Stimulated activated memory B cell treated with anti-CD40 and anti-IgM and Interleukin-4, amounts not matched to agents 10 μg/mL and 1 μg/mL and 100 μg/mL, for 72 hours (primary cell): Measurements from ENCODE around the gene LMOD3.

ENCODE experiments used
- ATAC-seq: fragments of 150-1000 bp; cut with Tn5 transposase; 2 replicates; pipeline ENCODE4 v1.10.0; 2021
- H3K27ac Mint-ChIP-seq: one replicate; pipeline ENCODE4 v1.8.0; 2022; ENCODE audit warnings: mild to moderate bottlenecking, mixed read lengths
- H3K27me3 Mint-ChIP-seq: one replicate; pipeline ENCODE4 v1.8.0; 2022; ENCODE audit warnings: mixed read lengths
- H3K36me3 Mint-ChIP-seq: one replicate; pipeline ENCODE4 v1.8.0; 2022; ENCODE audit warnings: mixed read lengths
- H3K4me1 Mint-ChIP-seq: one replicate; pipeline ENCODE4 v1.8.0; 2022; ENCODE audit warnings: mixed read lengths
- H3K4me3 Mint-ChIP-seq: one replicate; pipeline ENCODE4 v1.8.0; 2022; ENCODE audit warnings: mild to moderate bottlenecking, moderate library complexity, mixed read lengths
- H3K9me3 Mint-ChIP-seq: one replicate; pipeline ENCODE4 v1.8.0; 2022; ENCODE audit warnings: mixed read lengths

LMOD3 gene

GRCh38 chr3:69110941-69111546 is 11.4 kb downstream of the LMOD3 start:
- Mint-ChIP-seq H3K27ac (peak overlapping the region; percentile 35), H3K9me3 (no peaks in the 10 kb centered on the region), H3K4me1 (peaks cover 6% of the 10 kb centered on the region), H3K27me3 (no peaks in the 10 kb centered on the region), H3K4me3 (no peak overlapping the region), H3K36me3 (peaks cover 1% of the 10 kb centered on the region)
- no peak for ATAC-seq

DNA sequence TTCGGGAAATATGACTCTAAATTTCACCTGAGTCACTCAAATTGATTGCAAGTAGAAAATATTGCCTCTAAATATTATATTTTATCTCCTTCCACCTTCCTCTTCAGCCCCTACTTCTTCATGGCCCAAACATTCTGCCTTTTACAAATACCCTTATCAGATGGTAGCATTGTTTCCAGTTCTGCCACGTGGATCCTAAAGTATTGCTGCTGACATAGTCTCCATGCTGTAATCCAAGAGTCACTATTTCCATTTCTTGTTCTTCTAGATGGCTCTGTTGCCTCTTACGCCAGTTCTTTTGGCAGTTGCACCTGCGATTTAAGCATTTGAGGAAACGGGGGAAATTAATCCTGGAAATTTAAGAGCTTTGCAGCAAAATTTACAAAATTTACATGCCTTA is 13.6 kb downstream of the LMOD3 start:
- Mint-ChIP-seq H3K27me3 (no peaks in the 10 kb centered on the region), H3K27ac (no peak overlapping the region), H3K9me3 (no peaks in the 10 kb centered on the region), H3K36me3 (peaks cover 15% of the 10 kb centered on the region), H3K4me3 (no peak overlapping the region), H3K4me1 (peaks cover 13% of the 10 kb centered on the region)
- no peak for ATAC-seq

DNA sequence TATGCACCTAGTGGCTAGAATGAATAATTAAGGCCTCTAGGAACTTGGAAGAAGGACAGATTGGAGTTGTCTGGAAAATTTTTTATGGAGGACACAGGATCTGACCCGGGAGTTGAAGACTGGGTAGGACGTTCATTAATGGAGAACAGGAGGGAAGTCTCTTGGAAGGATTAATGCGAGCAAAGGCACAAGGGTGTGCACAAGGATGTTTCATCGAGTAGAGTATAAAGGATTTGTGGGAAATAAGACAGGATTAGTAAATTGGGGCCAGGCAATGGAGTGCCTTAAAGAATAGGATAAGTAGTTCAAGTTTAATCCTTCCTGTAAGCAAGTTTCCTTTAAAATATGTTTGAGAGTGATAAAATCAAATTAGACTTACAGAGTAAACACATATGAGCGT is 14.6 kb downstream of the LMOD3 start:
- Mint-ChIP-seq H3K36me3 (peaks cover 20% of the 10 kb centered on the region), H3K4me1 (peaks cover 18% of the 10 kb centered on the region), H3K27ac (no peak overlapping the region), H3K9me3 (no peaks in the 10 kb centered on the region), H3K27me3 (no peaks in the 10 kb centered on the region), H3K4me3 (no peak overlapping the region)
- no peak for ATAC-seq

- peaks cover 32% of the 10 kb centered on the region for H3K36me3 Mint-ChIP-seq
- peak overlapping the region; percentile 44 for H3K27ac Mint-ChIP-seq
- no peaks in the 10 kb centered on the region for H3K27me3 Mint-ChIP-seq
- H3K4me3 Mint-ChIP-seq = no peak overlapping the region
- H3K9me3 Mint-ChIP-seq = no peaks in the 10 kb centered on the region
- no peak for ATAC-seq
- peaks cover 13% of the 10 kb centered on the region for H3K4me1 Mint-ChIP-seq
Measured at GRCh38 chr3:69105320-69105719, 17.1 kb downstream of the LMOD3 start.

GRCh38 chr3:69104586-69104985 is 17.8 kb downstream of the LMOD3 start:
- peaks cover 39% of the 10 kb centered on the region for H3K36me3 Mint-ChIP-seq
- H3K4me3 Mint-ChIP-seq = no peak overlapping the region
- peaks cover 21% of the 10 kb centered on the region for H3K4me1 Mint-ChIP-seq
- H3K27me3 Mint-ChIP-seq = no peaks in the 10 kb centered on the region
- H3K27ac Mint-ChIP-seq = no peak overlapping the region
- H3K9me3 Mint-ChIP-seq = no peaks in the 10 kb centered on the region
- no peak for ATAC-seq

DNA sequence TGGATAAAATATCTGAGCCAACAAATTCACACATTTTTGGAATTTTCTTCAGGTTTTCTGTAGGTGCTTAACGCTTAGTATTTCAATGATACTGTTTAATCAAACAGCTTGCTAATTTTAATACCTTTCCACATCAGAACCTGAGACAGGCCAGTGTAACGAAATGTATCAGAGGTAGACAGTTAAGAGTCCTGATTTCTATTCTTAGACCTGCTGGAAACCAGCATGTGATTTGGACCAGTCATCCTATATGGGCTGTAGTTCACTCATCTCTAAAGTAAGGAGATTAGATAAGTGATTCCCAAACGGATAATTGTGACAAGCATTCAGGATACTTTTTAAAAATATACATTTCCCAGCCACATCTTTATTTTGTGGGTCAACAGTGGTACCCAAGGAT is 19.3 kb downstream of the LMOD3 start:
- Mint-ChIP-seq H3K27me3 (no peaks in the 10 kb centered on the region), H3K27ac (no peak overlapping the region), H3K36me3 (peaks cover 42% of the 10 kb centered on the region), H3K9me3 (no peaks in the 10 kb centered on the region), H3K4me3 (no peak overlapping the region), H3K4me1 (peaks cover 24% of the 10 kb centered on the region)
- no peak for ATAC-seq

DNA sequence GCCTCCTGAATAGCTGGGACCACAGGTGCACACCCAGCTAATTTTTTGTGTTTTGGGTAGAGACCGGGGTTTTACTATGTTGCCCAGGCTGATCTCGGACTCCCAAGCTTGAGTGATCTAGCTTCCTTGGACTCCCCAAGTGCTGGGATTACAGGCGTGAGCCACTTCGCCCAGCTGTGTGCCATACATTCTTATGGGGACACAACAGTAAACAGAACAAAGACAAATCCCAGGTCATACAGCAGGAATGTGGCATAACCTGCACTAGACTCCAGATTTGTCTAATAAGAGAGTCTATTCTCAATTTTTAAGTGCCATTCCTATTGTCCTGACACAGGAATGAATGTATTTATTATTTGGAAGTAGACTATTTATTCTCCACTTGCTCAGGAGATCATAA is 20.0 kb downstream of the LMOD3 start:
- no peak overlapping the region for H3K27ac Mint-ChIP-seq
- no peak for ATAC-seq
- H3K36me3 Mint-ChIP-seq = peaks cover 47% of the 10 kb centered on the region
- no peak overlapping the region for H3K4me3 Mint-ChIP-seq
- H3K27me3 Mint-ChIP-seq = no peaks in the 10 kb centered on the region
- no peaks in the 10 kb centered on the region for H3K9me3 Mint-ChIP-seq
- H3K4me1 Mint-ChIP-seq = peaks cover 30% of the 10 kb centered on the region

- H3K36me3 Mint-ChIP-seq = peaks cover 50% of the 10 kb centered on the region
- no peak overlapping the region for H3K4me3 Mint-ChIP-seq
- no peak for ATAC-seq
- H3K27ac Mint-ChIP-seq = no peak overlapping the region
- no peaks in the 10 kb centered on the region for H3K9me3 Mint-ChIP-seq
- H3K4me1 Mint-ChIP-seq = peaks cover 51% of the 10 kb centered on the region
- H3K27me3 Mint-ChIP-seq = no peaks in the 10 kb centered on the region
Measured at GRCh38 chr3:69099576-69099975, 22.8 kb downstream of the LMOD3 start.

DNA sequence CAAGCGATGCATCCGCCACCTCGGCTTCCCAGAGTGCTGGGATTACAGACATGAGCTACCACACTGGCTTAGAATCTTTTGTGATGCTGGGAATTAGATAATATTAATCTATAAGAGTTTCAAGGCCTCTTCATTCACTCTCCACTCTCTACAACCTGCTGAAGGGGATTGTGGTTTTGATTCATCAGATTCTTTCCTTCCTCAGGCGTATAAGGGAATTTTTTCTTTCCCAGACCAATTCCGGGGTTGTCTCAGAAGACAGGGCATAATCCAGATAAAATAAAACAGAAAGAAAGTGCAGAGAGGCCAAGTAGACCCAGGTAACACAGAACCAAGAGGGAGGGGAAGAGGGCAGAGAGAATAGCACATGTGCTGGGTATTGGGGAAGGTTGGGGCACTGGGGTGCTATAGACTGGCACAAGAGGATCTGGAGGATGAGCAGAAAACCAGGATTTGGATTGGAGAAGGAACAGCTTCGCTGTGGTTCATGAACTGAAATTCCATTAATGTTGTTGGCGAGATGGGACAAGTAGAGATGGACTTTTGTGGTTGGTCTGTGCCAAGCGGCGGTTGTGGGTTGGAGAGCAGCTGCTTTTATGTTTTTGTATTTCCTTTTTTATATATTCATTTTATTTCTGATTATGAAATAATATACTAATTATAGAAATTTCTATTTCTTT is 24.8 kb downstream of the LMOD3 start:
- no peaks in the 10 kb centered on the region for H3K27me3 Mint-ChIP-seq
- peaks cover 37% of the 10 kb centered on the region for H3K36me3 Mint-ChIP-seq
- no peaks in the 10 kb centered on the region for H3K9me3 Mint-ChIP-seq
- peak overlapping the region; percentile 87 for H3K27ac Mint-ChIP-seq
- H3K4me1 Mint-ChIP-seq = peaks cover 55% of the 10 kb centered on the region
- ATAC-seq = no peak
- no peak overlapping the region for H3K4me3 Mint-ChIP-seq

DNA sequence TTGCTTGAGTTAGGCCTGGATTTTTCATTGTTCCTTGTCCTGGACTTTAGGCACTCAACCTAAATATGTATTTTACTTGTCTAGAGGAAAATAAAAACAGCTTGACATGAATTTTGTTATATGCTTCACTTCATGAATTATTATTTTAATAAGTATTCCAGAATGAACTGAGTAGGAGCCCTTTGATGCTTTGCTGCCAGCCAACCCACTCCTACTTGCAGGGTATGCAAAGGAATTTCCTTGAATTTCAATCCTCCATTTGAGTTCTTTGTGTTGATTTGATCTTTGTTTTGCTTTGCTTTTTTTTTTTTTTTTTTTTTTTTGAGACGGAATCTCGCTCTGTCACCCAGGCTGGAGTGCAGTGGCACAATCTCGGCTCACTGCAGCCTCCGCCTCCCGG is 26.1 kb downstream of the LMOD3 start:
- Mint-ChIP-seq H3K9me3 (no peaks in the 10 kb centered on the region), H3K27me3 (no peaks in the 10 kb centered on the region), H3K4me3 (no peak overlapping the region), H3K36me3 (peaks cover 34% of the 10 kb centered on the region), H3K4me1 (peaks cover 67% of the 10 kb centered on the region), H3K27ac (peak overlapping the region; percentile 87)
- no peak for ATAC-seq

- Mint-ChIP-seq H3K36me3 (peaks cover 37% of the 10 kb centered on the region), H3K4me1 (peaks cover 74% of the 10 kb centered on the region), H3K27ac (peak overlapping the region; percentile 87), H3K4me3 (peak overlapping the region; percentile 58), H3K27me3 (no peaks in the 10 kb centered on the region), H3K9me3 (no peaks in the 10 kb centered on the region)
- no peak for ATAC-seq
Measured at GRCh38 chr3:69095636-69096035, 26.8 kb downstream of the LMOD3 start.

DNA sequence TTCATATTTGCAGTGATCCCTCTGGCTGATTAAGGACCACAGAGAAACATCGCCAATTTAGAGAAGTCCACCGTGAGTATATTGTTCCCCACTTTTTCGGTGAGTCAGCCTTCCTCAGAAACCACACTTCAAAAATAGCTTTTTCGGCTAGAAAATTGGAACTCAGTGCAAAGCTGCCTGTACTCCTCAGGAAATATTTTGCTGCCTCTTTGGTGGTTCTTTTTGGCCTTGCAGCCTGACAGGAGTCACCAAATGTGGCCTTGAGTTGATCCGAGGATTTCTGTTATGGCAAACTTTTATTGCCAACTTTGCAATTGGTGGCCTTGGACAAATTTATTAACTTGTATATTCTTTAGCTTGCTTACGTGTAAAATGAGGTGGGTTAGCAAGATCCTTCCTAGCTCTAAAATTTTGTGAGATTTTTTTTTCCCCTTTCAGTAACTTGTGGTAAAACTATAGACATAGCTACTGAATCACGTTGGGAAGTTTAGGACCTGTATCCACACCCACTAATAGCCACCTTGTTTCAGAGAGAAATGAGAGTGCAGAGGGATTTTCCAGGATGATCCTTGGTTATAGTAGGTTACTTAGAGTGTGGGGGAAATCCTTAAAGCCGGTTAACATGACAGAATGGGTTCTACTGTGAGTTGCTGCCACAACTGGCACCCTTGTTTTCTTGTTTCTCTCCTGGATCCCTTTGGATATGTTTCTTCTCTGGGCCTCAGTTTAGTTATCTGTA is 27.8 kb downstream of the LMOD3 start:
- peaks cover 31% of the 10 kb centered on the region for H3K36me3 Mint-ChIP-seq
- peaks cover 76% of the 10 kb centered on the region for H3K4me1 Mint-ChIP-seq
- no peaks in the 10 kb centered on the region for H3K27me3 Mint-ChIP-seq
- no peak for ATAC-seq
- peak overlapping the region; percentile 87 for H3K27ac Mint-ChIP-seq
- peak overlapping the region; percentile 55 for H3K4me3 Mint-ChIP-seq
- no peaks in the 10 kb centered on the region for H3K9me3 Mint-ChIP-seq

GRCh38 chr3:69092030-69092516 is 30.3 kb downstream of the LMOD3 start:
- peak overlapping the region; percentile 87 for H3K27ac Mint-ChIP-seq
- no peaks in the 10 kb centered on the region for H3K9me3 Mint-ChIP-seq
- peaks cover 24% of the 10 kb centered on the region for H3K36me3 Mint-ChIP-seq
- ATAC-seq = peak; percentile 91
- H3K27me3 Mint-ChIP-seq = no peaks in the 10 kb centered on the region
- H3K4me1 Mint-ChIP-seq = peaks cover 73% of the 10 kb centered on the region
- peak overlapping the region; percentile 77 for H3K4me3 Mint-ChIP-seq

GRCh38 chr3:69091389-69092029 is 30.9 kb downstream of the LMOD3 start:
- peak; percentile 22 for ATAC-seq
- Mint-ChIP-seq H3K4me1 (peaks cover 70% of the 10 kb centered on the region), H3K36me3 (peaks cover 23% of the 10 kb centered on the region)

GRCh38 chr3:69090021-69090420 is 32.4 kb downstream of the LMOD3 start:
- no peak for ATAC-seq
- Mint-ChIP-seq H3K9me3 (no peaks in the 10 kb centered on the region), H3K4me3 (peak overlapping the region; percentile 53), H3K4me1 (peaks cover 65% of the 10 kb centered on the region), H3K27me3 (no peaks in the 10 kb centered on the region), H3K27ac (peak overlapping the region; percentile 87), H3K36me3 (peaks cover 23% of the 10 kb centered on the region)

More at GRCh38 chr3:69091389-69092029, 30.9 kb downstream of the LMOD3 start:
- Mint-ChIP-seq H3K9me3 (no peaks in the 10 kb centered on the region), H3K27me3 (no peaks in the 10 kb centered on the region), H3K27ac (peak overlapping the region; percentile 87), H3K4me3 (peak overlapping the region; percentile 77)
